Measurements from ENCODE around the gene SNAPC4.

DNA sequence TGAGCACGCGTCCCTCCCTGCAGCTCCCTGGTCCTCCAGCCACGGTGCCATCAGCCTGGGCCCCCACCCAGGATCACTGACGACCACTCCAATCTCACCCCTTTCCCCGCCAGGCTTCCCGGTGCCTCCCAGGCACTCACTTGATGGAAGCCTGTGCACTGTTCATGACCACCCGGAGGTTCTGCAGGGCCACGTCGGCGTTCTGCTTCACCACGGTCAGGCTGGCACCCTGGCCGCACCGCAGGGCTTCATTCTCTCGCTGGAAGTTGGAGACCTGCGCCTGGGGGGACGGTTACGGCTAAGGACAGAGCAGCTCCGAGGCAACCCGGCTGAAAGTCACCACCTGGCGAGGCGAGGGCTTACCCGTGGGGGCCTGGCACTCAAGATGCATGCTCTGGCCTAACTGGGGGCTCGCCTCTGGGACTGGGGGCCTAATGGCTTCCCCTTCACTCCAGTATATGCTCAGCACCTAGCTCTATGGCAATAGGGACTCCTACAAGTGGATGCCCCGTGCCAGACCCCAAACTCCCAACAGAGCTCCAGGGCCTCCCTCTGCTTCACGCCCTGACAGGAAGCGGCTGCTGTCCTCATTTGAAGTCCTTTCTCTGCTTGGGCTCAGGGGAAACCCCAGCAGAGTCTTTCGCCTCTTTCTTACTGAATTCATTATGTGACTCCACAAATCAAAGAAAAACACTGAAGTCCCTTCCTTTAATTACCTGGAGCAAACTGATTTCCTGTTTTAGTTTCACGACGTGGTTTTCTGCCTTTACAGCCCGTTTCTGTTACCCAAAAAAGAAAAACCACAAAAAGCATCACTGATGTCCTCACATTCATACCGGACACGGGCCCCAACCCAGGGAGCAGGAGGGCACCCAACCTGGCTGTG is 4.2 kb upstream of the SNAPC4 start:
- TF ChIP-seq TCF7L2 (IDR thresholded peaks at IDR 0.05; ENCODE audit: low read depth, low read length) (no peak), CTCF (IDR thresholded peaks at IDR 0.05) (no peak)
